H1 (cell line): ENCODE data around the gene FOXF2. TPM values are rescaled to one million over a fixed set of nuclear protein-coding genes. Genes with fewer than 3 reads are reported as not detected.

Source experiments
- POLR2AphosphoS5 ChIP-seq: IDR thresholded peaks from 2 replicates; pipeline ENCODE4 v1.6.1; 2011; ENCODE audit warnings: low read depth, low read length
- POU5F1 ChIP-seq: IDR thresholded peaks from 2 replicates; pipeline ENCODE4 v1.6.1; 2011; ENCODE audit warnings: low read depth, mild to moderate bottlenecking, low read length, moderate library complexity
- SIN3A ChIP-seq, 2 experiments: IDR thresholded peaks in 1 of 2; conservative IDR thresholded peaks in 1 of 2; 2 replicates each; pipeline ENCODE4 v1.6.1; 2011 to 2012; ENCODE audit warnings: low read length in 2 of 2, improper control_type of control experiment in 1 of 2, low read depth in 1 of 2, mild to moderate bottlenecking in 1 of 2
- SRF ChIP-seq: IDR thresholded peaks from 2 replicates; pipeline ENCODE4 v1.6.1; 2011; ENCODE audit warnings: mild to moderate bottlenecking, low read depth, low read length, moderate library complexity
- polyA plus RNA-seq, 7 experiments: library from polyadenylated mRNA; depleted of rRNA in 3 of 7; stranded (reverse) in 5 of 7; unstranded in 2 of 7; fragments of >200 nt in 5 of 7; fragments of 200-250 nt in 2 of 7; gene quantifications; 1 replicate in 5 of 7; 2 replicates in 1 of 7; 4 replicates in 1 of 7; pipeline versions ENCODE4 v1.2.1 to v1.2.3, GENCODE V29; 2011 to 2013; ENCODE audit warnings: missing spikeins in 2 of 7, mixed read lengths in 2 of 7
- total RNA-seq: library from RNA; stranded (reverse); fragmentation: NEBNext Ultra II Directional; extraction: Animal tissue kit (Norgen Biotek cat#: 25700); gene quantifications from 2 replicates; pipeline ENCODE4 v1.2.1, GENCODE V29; 2021

Gene FOXF2
- total and polyA plus RNA-seq, 2 of the 8 experiments (the other 6 are each of a cell fraction or from before 2014, with no cell fraction given): 0.05 TPM; not detected in 1

DNA sequence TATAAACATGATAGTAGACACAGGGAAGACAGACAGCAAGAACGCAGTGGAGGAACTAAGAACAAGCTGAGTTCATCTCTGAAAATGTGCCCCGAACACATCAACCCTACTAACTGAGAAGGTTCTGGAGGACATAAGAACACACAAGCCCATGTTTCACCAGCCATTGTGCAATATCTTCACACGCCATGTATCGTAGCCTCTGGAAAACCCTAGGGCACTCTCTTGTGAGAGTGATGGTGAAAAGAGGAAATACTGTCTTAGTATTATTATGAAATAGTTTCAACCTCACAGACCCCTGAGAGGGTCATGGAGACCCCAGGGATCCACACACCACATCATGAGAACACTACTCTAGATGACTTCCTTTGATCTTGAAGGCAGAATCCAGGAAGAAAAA is 26.1 kb upstream of the FOXF2 start (continued):
- TF ChIP-seq POLR2AphosphoS5 (no peak), POU5F1 (no peak), SIN3A (conservative IDR thresholded peaks at IDR 0.05 in 1 of 2, IDR thresholded peaks at IDR 0.05 in 1 of 2; ENCODE audit: low read depth in 1 of 2, low read length in 2 of 2) (no peak), SRF (no peak)
